NCI-H1048 (cell line): Measurements from ENCODE around the gene DMRT2.

Experiments
- DNase-seq: peaks from one replicate; lab custom pipeline; 2025; lab: John Stamatoyannopoulos, UW

Gene DMRT2

GRCh38 chr9:1094749-1095148 is 44.6 kb downstream of the DMRT2 start:
- DNase-seq = no peak

- DNase-seq = no peak
These were observed 46.2 kb downstream of the DMRT2 start for GRCh38 chr9:1096155-1096964.

DNA sequence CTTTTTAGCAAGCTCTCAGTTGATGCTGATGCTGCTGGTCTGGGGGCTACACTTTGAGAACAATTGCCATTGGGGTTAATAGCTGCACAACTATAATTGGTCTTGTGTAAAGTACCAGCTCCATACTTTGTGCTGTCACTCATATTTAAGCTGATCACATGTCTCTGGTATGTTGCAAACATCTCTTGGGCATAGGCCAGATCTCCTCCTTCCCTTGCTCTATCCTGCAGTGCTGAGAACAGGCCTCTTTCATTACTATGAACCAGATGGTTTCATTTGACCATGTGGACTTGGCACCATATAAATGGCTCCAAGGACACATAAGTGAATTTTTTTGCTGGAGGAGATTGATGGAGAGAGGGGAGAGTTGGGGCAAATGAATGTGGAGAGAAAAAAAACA is 48.4 kb downstream of the DMRT2 start:
- DNase-seq = no peak

- no peak for DNase-seq
These were observed 50.0 kb downstream of the DMRT2 start for GRCh38 chr9:1100201-1100600.

- no peak for DNase-seq
These were observed 50.8 kb downstream of the DMRT2 start for GRCh38 chr9:1100945-1101344.

DNA sequence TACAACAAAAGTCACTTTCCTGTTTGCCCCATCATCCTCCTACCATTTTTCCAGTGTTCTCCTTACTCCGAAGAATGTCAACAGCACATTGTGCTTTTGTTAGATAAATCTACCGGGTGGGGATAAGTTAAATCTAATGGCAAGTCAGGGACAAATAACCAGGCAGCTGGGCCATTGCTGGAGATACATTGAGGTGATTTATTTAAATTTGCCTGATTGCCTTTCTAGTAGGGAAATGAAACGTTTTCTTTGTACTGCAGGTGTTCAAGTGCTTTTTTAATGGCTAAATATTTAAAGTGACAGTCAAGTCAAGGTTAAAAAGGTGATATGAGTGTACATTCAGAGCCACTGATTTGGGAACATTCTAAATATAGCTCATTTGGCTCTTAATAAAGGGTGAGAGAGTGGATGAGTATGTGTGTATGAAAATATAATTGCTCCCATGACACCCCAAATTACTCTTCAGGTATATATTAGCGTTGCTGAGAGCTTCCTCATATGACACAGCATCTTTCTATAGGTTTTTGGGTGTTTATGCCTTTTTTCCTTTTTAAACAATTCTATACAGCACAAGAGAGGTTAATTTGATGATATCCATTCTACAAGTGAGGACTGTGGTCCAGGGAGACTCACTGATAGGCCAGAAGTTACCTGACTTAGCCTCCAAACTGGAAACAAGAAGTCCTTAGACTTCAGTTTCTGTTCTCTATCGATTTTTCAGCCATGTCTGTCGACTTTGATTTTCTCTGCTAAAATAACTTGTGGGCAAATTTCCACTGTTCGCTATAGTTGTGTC is 51.9 kb downstream of the DMRT2 start:
- DNase-seq = no peak

DNA sequence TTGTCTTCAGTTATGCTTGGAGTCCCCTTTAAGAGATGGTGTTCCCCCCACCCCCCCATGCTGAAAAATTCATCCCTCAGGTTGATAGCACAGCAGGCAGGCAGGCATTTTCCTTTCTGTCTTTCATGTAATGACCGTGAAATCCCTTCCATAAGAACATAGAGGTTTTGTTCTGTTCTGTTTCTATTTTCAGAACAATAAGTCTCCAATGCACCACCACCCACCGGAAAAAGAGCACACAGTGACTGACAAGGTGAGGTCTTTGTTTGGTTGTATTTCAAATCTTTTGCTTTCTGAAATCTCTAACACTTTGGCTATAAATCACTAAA is 52.4 kb downstream of the DMRT2 start:
- no peak for DNase-seq
